ENCODE results near the gene COL6A6. TPM values are rescaled to one million over a fixed set of nuclear protein-coding genes. Genes with fewer than 3 reads are reported as not detected.

The COL6A6 gene, protein sequence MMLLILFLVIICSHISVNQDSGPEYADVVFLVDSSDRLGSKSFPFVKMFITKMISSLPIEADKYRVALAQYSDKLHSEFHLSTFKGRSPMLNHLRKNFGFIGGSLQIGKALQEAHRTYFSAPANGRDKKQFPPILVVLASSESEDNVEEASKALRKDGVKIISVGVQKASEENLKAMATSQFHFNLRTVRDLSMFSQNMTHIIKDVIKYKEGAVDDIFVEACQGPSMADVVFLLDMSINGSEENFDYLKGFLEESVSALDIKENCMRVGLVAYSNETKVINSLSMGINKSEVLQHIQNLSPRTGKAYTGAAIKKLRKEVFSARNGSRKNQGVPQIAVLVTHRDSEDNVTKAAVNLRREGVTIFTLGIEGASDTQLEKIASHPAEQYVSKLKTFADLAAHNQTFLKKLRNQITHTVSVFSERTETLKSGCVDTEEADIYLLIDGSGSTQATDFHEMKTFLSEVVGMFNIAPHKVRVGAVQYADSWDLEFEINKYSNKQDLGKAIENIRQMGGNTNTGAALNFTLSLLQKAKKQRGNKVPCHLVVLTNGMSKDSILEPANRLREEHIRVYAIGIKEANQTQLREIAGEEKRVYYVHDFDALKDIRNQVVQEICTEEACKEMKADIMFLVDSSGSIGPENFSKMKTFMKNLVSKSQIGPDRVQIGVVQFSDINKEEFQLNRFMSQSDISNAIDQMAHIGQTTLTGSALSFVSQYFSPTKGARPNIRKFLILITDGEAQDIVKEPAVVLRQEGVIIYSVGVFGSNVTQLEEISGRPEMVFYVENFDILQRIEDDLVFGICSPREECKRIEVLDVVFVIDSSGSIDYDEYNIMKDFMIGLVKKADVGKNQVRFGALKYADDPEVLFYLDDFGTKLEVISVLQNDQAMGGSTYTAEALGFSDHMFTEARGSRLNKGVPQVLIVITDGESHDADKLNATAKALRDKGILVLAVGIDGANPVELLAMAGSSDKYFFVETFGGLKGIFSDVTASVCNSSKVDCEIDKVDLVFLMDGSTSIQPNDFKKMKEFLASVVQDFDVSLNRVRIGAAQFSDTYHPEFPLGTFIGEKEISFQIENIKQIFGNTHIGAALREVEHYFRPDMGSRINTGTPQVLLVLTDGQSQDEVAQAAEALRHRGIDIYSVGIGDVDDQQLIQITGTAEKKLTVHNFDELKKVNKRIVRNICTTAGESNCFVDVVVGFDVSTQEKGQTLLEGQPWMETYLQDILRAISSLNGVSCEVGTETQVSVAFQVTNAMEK (N-terminal part only)
- total RNA-seq, result 0.11 and 0.39 TPM in 2 replicates

DNA sequence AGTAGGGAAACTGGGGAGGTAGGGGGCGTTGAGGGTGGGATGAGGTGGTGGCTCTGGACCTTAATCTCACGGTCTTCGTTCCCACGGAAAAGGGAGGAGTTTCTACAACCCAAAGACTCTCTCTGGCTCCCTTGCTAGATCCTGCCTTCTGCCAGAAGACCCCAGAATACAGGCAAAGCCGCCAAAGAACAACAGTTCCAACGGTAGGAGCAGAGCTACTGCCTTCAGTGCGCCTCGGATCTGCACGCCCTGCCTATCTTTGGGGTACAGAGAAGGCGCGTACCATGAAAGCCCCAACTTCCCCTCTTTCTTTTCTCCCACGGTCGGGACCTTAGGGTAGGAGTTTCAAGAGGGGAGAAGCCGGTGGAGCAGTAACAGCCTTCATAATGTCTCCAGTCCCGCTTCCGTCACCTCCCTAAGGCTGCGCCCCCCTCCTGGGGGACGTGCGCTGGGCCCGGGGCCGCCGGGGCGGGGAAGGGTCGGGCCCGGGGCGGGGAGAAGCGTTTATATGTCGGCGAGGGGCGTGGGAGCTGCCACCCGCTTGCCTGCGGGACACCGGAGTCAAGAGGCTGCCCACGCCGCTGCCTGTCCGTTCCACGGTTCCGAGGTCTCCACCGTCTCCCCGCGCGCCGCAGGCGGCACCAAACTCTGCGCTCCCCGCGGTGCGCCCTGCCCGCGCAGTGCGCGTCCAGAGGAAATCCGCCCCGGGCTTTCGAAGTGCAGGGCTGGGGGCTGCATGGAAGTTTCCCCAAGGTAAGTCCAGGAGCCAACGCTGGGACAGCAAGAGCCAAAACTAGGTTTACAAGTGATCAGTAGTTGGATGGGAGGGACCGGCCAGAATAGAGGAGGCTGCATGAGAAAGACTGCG, at the start of gene COL6A6:
COL6A6 (plus strand) TSS at position 533 of the 868 bp plus-strand sequence. CDS start 43,188 bp downstream, outside the sequence.

Other genes starting within 250 kb of the COL6A6 start
- gene COL6A5, start 171.5 kb upstream of the COL6A6 start, total RNA-seq, result not detected in 2 replicates
- 24.8 and 28.7 TPM in 2 replicates for gene PIK3R4, start 229.7 kb downstream of the COL6A6 start, total RNA-seq

All from placental epithelial cell (primary cell).